SU-DHL-6 (cell line): ENCODE results near the gene RNF4.
"Not testable (repeated sequence)": the region's sequence is repeated elsewhere in the genome, so short reads cannot be mapped to it uniquely, and the experiment has no call there.

Source experiments
- H2AFZ ChIP-seq: fragments of 200-600 bp; sonication (generic); 2 replicates; pipeline ENCODE4 v1.6.1; 2014; ENCODE audit warnings: low read depth, mild to moderate bottlenecking, moderate library complexity, mixed read lengths, antibody characterized with exemption, low read length; ENCODE audit not compliant: severe bottlenecking
- H3F3A ChIP-seq: fragments of 200-600 bp; shearing (Covaris generic); 2 replicates; pipeline ENCODE4 v1.6.0; 2016; ENCODE audit warnings: antibody characterized with exemption, mild to moderate bottlenecking; ENCODE audit not compliant: insufficient read depth
- H3K27ac ChIP-seq: fragments of 200-600 bp; sonication (generic); 2 replicates; pipeline ENCODE4 v1.5.1; 2016; ENCODE audit warnings: low read depth, mild to moderate bottlenecking, low read length, moderate library complexity, mixed read lengths
- H3K27me3 ChIP-seq: fragments of 200-600 bp; sonication (generic), shearing (Covaris generic); 2 replicates; pipeline ENCODE4 v1.6.0; 2014; ENCODE audit warnings: mild to moderate bottlenecking, low read length
- H3K36me3 ChIP-seq: fragments of 200-600 bp; sonication (generic); 2 replicates; pipeline ENCODE4 v1.6.1; 2014; ENCODE audit warnings: mild to moderate bottlenecking, low read length, mixed read lengths
- H3K4me2 ChIP-seq: fragments of 300-600, 200-600 bp; shearing (Covaris generic), sonication (generic); 2 replicates; pipeline ENCODE4 v1.6.0; 2014; ENCODE audit warnings: low read length, low read depth, mild to moderate bottlenecking; ENCODE audit not compliant: poor library complexity, severe bottlenecking
- H3K4me3 ChIP-seq: fragments of 200-600 bp; sonication (generic); 2 replicates; pipeline ENCODE4 v1.5.1; 2014; ENCODE audit warnings: antibody characterized with exemption, low read length, mild to moderate bottlenecking, mixed read lengths; ENCODE audit not compliant: insufficient read depth, poor library complexity, severe bottlenecking
- H3K79me2 ChIP-seq: fragments of 200-600 bp; sonication (generic); 2 replicates; pipeline ENCODE4 v1.6.1; 2014; ENCODE audit warnings: mild to moderate bottlenecking, low read length, moderate library complexity; ENCODE audit not compliant: insufficient read depth
- H3K9ac ChIP-seq: fragments of 200-600 bp; sonication (generic); 2 replicates; pipeline ENCODE4 v1.7.0; 2014; ENCODE audit warnings: mild to moderate bottlenecking, low read length
- H3K9me2 ChIP-seq: fragments of 200-600 bp; sonication (generic); replicated peaks from 2 replicates; pipeline ENCODE4 v1.6.1; 2014; ENCODE audit warnings: low read length; ENCODE audit not compliant: insufficient read depth
- H3K9me3 ChIP-seq: fragments of 200-600 bp; sonication (generic); 2 replicates; pipeline ENCODE4 v1.6.1; 2014; ENCODE audit warnings: low read length, mixed read lengths; ENCODE audit not compliant: insufficient read depth
- H4K20me1 ChIP-seq: fragments of 200-600 bp; sonication (generic); 2 replicates; pipeline ENCODE4 v1.6.1; 2014; ENCODE audit warnings: low read depth, mild to moderate bottlenecking, antibody characterized with exemption, low read length, moderate library complexity, mixed read lengths
- CTCF ChIP-seq: fragments of 200-600 bp; sonication (generic); IDR thresholded peaks from one replicate; pipeline ENCODE4 v1.5.1; 2017; ENCODE audit warnings: antibody characterized with exemption, mild to moderate bottlenecking, low read length, moderate library complexity; ENCODE audit not compliant: insufficient read depth, poor library complexity, severe bottlenecking
- EZH2phosphoT487 ChIP-seq: fragments of 200-600 bp; sonication (generic), shearing (Covaris generic); conservative IDR thresholded peaks from 2 replicates; pipeline ENCODE4 v1.6.1; 2018; ENCODE audit warnings: mild to moderate bottlenecking, antibody characterized with exemption, low read length, moderate library complexity, mixed read lengths

The RNF4 gene

GRCh38 chr4:2546286-2546823, 77.4 kb downstream of the RNF4 start:
- Histone ChIP-seq H3K79me2 (peaks cover 97% of the 10 kb centered on the region), H3K9ac (no peak overlapping the region), H3K9me2 (no peaks in the 10 kb centered on the region), H3F3A (0 out of 2 replicates have a peak, but pooled peaks cover 1% of the 10 kb centered on the region), H3K4me2 (no peak overlapping the region), H4K20me1 (peaks cover 7% of the 10 kb centered on the region), H3K4me3 (no peak overlapping the region), H3K27ac (no peak overlapping the region), H2AFZ (no peak overlapping the region), H3K9me3 (no peaks in the 10 kb centered on the region), H3K36me3 (no peaks in the 10 kb centered on the region), H3K27me3 (no peaks in the 10 kb centered on the region)
- TF ChIP-seq CTCF (no peak), EZH2phosphoT487 (no peak)

GRCh38 chr4:2546961-2547691, 78.2 kb downstream of the RNF4 start:
- not testable (repeated sequence) for H3F3A ChIP-seq, H3K36me3 ChIP-seq, H3K9ac ChIP-seq, H3K9me2 ChIP-seq, H3K4me3 ChIP-seq, H3K27ac ChIP-seq, H3K27me3 ChIP-seq, H3K4me2 ChIP-seq, H3K9me3 ChIP-seq, H2AFZ ChIP-seq, H4K20me1 ChIP-seq
- peaks cover 97% of the 10 kb centered on the region for H3K79me2 ChIP-seq

GRCh38 chr4:2551118-2551517, 82.2 kb downstream of the RNF4 start:
- Histone ChIP-seq H4K20me1 (peaks cover 7% of the 10 kb centered on the region), H3K27me3 (no peaks in the 10 kb centered on the region), H3K4me3 (no peak overlapping the region), H3K9ac (no peak overlapping the region), H3K79me2 (peaks cover 97% of the 10 kb centered on the region), H3K9me2 (no peaks in the 10 kb centered on the region), H3F3A (0 out of 2 replicates have a peak, but pooled peaks cover 6% of the 10 kb centered on the region), H2AFZ (no peak overlapping the region), H3K36me3 (no peaks in the 10 kb centered on the region), H3K4me2 (no peak overlapping the region), H3K27ac (no peak overlapping the region; the same call in 1 of the 2 replicates), H3K9me3 (no peaks in the 10 kb centered on the region)
- no peak for TF ChIP-seq CTCF
- no peak for TF ChIP-seq EZH2phosphoT487

GRCh38 chr4:2552806-2553205, 83.9 kb downstream of the RNF4 start:
- TF ChIP-seq EZH2phosphoT487 (no peak), CTCF (no peak)
- Histone ChIP-seq H3K4me2 (peak overlapping the region; percentile 40), H3K9me3 (no peaks in the 10 kb centered on the region), H4K20me1 (peaks cover 7% of the 10 kb centered on the region; the same call in 1 of the 2 replicates), H3K36me3 (no peaks in the 10 kb centered on the region), H3F3A (0 out of 2 replicates have a peak, but pooled peaks cover 6% of the 10 kb centered on the region), H3K9ac (no peak overlapping the region), H2AFZ (no peak overlapping the region), H3K79me2 (peaks cover 96% of the 10 kb centered on the region), H3K9me2 (no peaks in the 10 kb centered on the region), H3K27me3 (no peaks in the 10 kb centered on the region), H3K4me3 (no peak overlapping the region), H3K27ac (no peak overlapping the region)
